ENCODE data around the gene CAD. TPM values are rescaled to one million over a fixed set of nuclear protein-coding genes. Genes with fewer than 3 reads are reported as not detected.

CAD gene
- total and polyA plus RNA-seq, 10 of the 15 experiments (the other 5 are each of a cell fraction or from before 2014, with no cell fraction given), result 7.6 to 119 (median 50.7) TPM

GRCh38 chr2:27171351-27171848 lies 45.8 kb upstream of the CAD start:
- no TSS peak for BruUV-seq (replicated peaks)
- Histone ChIP-seq H3K9ac (ENCODE audit: control insufficient read depth, insufficient read depth, low read length) (no peak overlapping the region), H3K4me1 (ENCODE audit: control insufficient read depth, insufficient read depth, low read length) (peaks cover 9% of the 10 kb centered on the region), H3K27ac (ENCODE audit: control insufficient read depth, insufficient read depth) (no peak overlapping the region), H3K27me3 (replicated peaks in 1 of 2; ENCODE audit: control insufficient read depth in 2 of 2, insufficient read depth in 2 of 2, low read length in 1 of 2) (no peaks in the 10 kb centered on the region; a peak in 1 of 4 replicates), H3K4me3 (no peak overlapping the region), H3K9me3 (replicated peaks; ENCODE audit: control insufficient read depth, insufficient read depth, low read length) (no peaks in the 10 kb centered on the region), H3K36me3 (ENCODE audit: control insufficient read depth in 2 of 2, insufficient read depth in 2 of 2, low read length in 1 of 2) (no peaks in the 10 kb centered on the region), H4K20me1 (ENCODE audit: control insufficient read depth, insufficient read depth) (no peaks in the 10 kb centered on the region), H2AFZ (ENCODE audit: control insufficient read depth, low read depth, low read length) (no peak overlapping the region), H3K4me2 (ENCODE audit: control insufficient read depth, insufficient read depth) (no peak overlapping the region), H3K79me2 (ENCODE audit: control insufficient read depth, insufficient read depth, low read length) (no peaks in the 10 kb centered on the region)
- no peak for FAIRE-seq
- ChIA-PET CTCF (interaction anchor here (0.7 to 2.6 kb wide), 12 partner anchors 12 to 131 kb away, joined by 3 to 20 read pairs (median 3); partner anchors contain the start of gene PREB), SMC1A (ENCODE audit: uncharacterized antibody, unreplicated experiment) (interaction anchor here (0.9 to 2.6 kb wide), 2 partner anchors 20 to 55 kb away, joined by 3 to 9 read pairs; no protein-coding TSS in a partner anchor), POLR2A (interaction anchor here (0.6 to 1.0 kb wide), 4 partner anchors 11 to 78 kb away, joined by 3 to 6 read pairs (median 4); no protein-coding TSS in a partner anchor), RAD21 (ENCODE audit: unreplicated experiment) (interaction anchor here (1.0 to 2.4 kb wide), 3 partner anchors 14 to 109 kb away, joined by 3 to 8 read pairs (median 6); no protein-coding TSS in a partner anchor)
- TF ChIP-seq PKNOX1 (IDR thresholded peaks at IDR 0.05) (no peak), BCL3 (IDR thresholded peaks at IDR 0.05; ENCODE audit: borderline replicate concordance, insufficient read depth, low read depth, low read length, poor library complexity, severe bottlenecking) (peak; percentile 52)
- in situ Hi-C loops (cut with MboI) (no loop called here), intact Hi-C loops (cut with micrococcal nuclease; ENCODE audit: unreplicated experiment) (loop anchor here (10.0 kb wide), 1 partner anchor 113 kb away; the partner anchor contains the start of gene TRIM54)
- WGBS (ENCODE audit: insufficient coverage, insufficient replicate concordance, low lambda C conversion rate, missing lambda C conversion rate), result 73% methylated on average over 8 of the region's 8 CpGs
- ATAC-seq, result no peak
- no peak for DNase-seq (ENCODE audit: low read depth, low spot score)

Measured in GM12878 (cell line).